Stimulated activated CD4-positive, alpha-beta T cell treated with anti-CD3 and anti-CD28 coated beads, Interleukin-1b, Interleukin-23, amount 100 ng/mL, for 1 hour (primary cell): ENCODE measurements around the gene METTL2B.

Source experiments
- DNase-seq, 2 donors: peaks; one replicate each; pipeline ENCODE4 v3.0.0-alpha.2; 2020; ENCODE audit warnings: low read depth in 2 of 2

Gene METTL2B

GRCh38 chr7:128476402-128477335 is at the start of gene METTL2B:
METTL2B (plus strand) TSS chr7:128476748; CDS start chr7:128476766, 18 bp downstream.
- DNase-seq, result peak; percentile 65 to 67

- no peak for DNase-seq
Measured at GRCh38 chr7:128427289-128427891, 49.2 kb upstream of the METTL2B start.

GRCh38 chr7:128430207-128430606 is 46.3 kb upstream of the METTL2B start:
- no peak for DNase-seq

GRCh38 chr7:128431221-128431620 is 45.3 kb upstream of the METTL2B start:
- DNase-seq, result no peak

GRCh38 chr7:128431754-128432153 is 44.8 kb upstream of the METTL2B start:
- no peak for DNase-seq

- DNase-seq, result no peak
Measured at GRCh38 chr7:128434413-128435326, 41.9 kb upstream of the METTL2B start.

- DNase-seq, result no peak
Measured at GRCh38 chr7:128435327-128435686, 41.2 kb upstream of the METTL2B start.

GRCh38 chr7:128437426-128438332 is 38.9 kb upstream of the METTL2B start:
- no peak for DNase-seq

- DNase-seq, result no peak
Measured at GRCh38 chr7:128442356-128442755, 34.2 kb upstream of the METTL2B start.

- no peak for DNase-seq
Measured at GRCh38 chr7:128443831-128444600, 32.5 kb upstream of the METTL2B start.

GRCh38 chr7:128446306-128446705 is 30.2 kb upstream of the METTL2B start:
- DNase-seq, result no peak

- DNase-seq, result no peak
Measured at GRCh38 chr7:128447941-128448564, 28.5 kb upstream of the METTL2B start.

GRCh38 chr7:128448751-128449302 is 27.7 kb upstream of the METTL2B start:
- no peak for DNase-seq

- no peak for DNase-seq
Measured at GRCh38 chr7:128450409-128450808, 26.1 kb upstream of the METTL2B start.

GRCh38 chr7:128450913-128451312 is 25.6 kb upstream of the METTL2B start:
- DNase-seq, result no peak

- DNase-seq, result no peak
Measured at GRCh38 chr7:128452552-128452951, 24.0 kb upstream of the METTL2B start.

GRCh38 chr7:128453836-128454804 is 22.4 kb upstream of the METTL2B start:
- DNase-seq, result no peak
